HG03575 (cell line): Measurements from ENCODE around the gene TLE1.
"Not testable (repeated sequence)": the region's sequence is repeated elsewhere in the genome, so short reads cannot be mapped to it uniquely, and the experiment has no call there.

ENCODE experiments used
- ATAC-seq: cut with Tn5 transposase; IDR thresholded peaks from one replicate; pipeline ENCODE4 v1.9.1; 2021; ENCODE audit not compliant: unreplicated experiment, insufficient number of reproducible peaks, low FRiP score; ENCODE audit errors: extremely low read depth

The TLE1 gene

GRCh38 chr9:81664638-81665222 lies 24.6 kb downstream of the TLE1 start:
- ATAC-seq = no peak

- no peak for ATAC-seq
These were observed 28.0 kb downstream of the TLE1 start for GRCh38 chr9:81661339-81661738.

- no peak for ATAC-seq
These were observed 32.4 kb downstream of the TLE1 start for GRCh38 chr9:81656871-81657337.

- peak; percentile 60 for ATAC-seq
These were observed 33.3 kb downstream of the TLE1 start for GRCh38 chr9:81656004-81656403.

- ATAC-seq = no peak
These were observed 36.1 kb downstream of the TLE1 start for GRCh38 chr9:81653240-81653639.

GRCh38 chr9:81652058-81652687 lies 37.2 kb downstream of the TLE1 start:
- no peak for ATAC-seq

- ATAC-seq = no peak
These were observed 38.5 kb downstream of the TLE1 start for GRCh38 chr9:81650586-81651515.

GRCh38 chr9:81649475-81650240 lies 39.7 kb downstream of the TLE1 start:
- no peak for ATAC-seq

- no peak for ATAC-seq
These were observed 40.5 kb downstream of the TLE1 start for GRCh38 chr9:81648891-81649290.

GRCh38 chr9:81646337-81646736 lies 43.0 kb downstream of the TLE1 start:
- no peak for ATAC-seq

GRCh38 chr9:81644513-81644912 lies 44.8 kb downstream of the TLE1 start:
- not testable (repeated sequence) for ATAC-seq

GRCh38 chr9:81637276-81637675 lies 52.1 kb downstream of the TLE1 start:
- ATAC-seq = no peak

- no peak for ATAC-seq
These were observed 53.1 kb downstream of the TLE1 start for GRCh38 chr9:81636255-81636599.

GRCh38 chr9:81635521-81636254 lies 53.7 kb downstream of the TLE1 start:
- no peak for ATAC-seq

- no peak for ATAC-seq
These were observed 54.3 kb downstream of the TLE1 start for GRCh38 chr9:81634915-81635516.

- ATAC-seq = no peak
These were observed 55.1 kb downstream of the TLE1 start for GRCh38 chr9:81633952-81634854.

GRCh38 chr9:81632599-81632998 lies 56.7 kb downstream of the TLE1 start:
- ATAC-seq = no peak
